ENCODE measurements around the gene LDLRAD4.

- no peak for TF ChIP-seq CTCF (IDR thresholded peaks at IDR 0.05; ENCODE audit: borderline replicate concordance, extremely low read depth, low read length, poor library complexity, severe bottlenecking)
- no peak for TF ChIP-seq EZH2 (IDR thresholded peaks at IDR 0.05; ENCODE audit: borderline replicate concordance, low read depth, low read length, severe bottlenecking)
Measured at GRCh38 chr18:13578400-13578799, 359.8 kb downstream of the LDLRAD4 start.

All from DND-41 (cell line).